CD4-positive, alpha-beta T cell treated with Interleukin-15 for 4 hours (primary cell): ENCODE data around the gene TYMS.
A peak's percentile ranks its signal among the peaks of the same experiment; 100 is the strongest.
"Not testable (repeated sequence)": the region's sequence is repeated elsewhere in the genome, so short reads cannot be mapped to it uniquely, and the experiment has no call there.

Experiments used
- DNase-seq: peaks from one replicate; pipeline ENCODE4 v3.0.0-alpha.2; 2020; ENCODE audit warnings: low spot score

The TYMS gene

DNA sequence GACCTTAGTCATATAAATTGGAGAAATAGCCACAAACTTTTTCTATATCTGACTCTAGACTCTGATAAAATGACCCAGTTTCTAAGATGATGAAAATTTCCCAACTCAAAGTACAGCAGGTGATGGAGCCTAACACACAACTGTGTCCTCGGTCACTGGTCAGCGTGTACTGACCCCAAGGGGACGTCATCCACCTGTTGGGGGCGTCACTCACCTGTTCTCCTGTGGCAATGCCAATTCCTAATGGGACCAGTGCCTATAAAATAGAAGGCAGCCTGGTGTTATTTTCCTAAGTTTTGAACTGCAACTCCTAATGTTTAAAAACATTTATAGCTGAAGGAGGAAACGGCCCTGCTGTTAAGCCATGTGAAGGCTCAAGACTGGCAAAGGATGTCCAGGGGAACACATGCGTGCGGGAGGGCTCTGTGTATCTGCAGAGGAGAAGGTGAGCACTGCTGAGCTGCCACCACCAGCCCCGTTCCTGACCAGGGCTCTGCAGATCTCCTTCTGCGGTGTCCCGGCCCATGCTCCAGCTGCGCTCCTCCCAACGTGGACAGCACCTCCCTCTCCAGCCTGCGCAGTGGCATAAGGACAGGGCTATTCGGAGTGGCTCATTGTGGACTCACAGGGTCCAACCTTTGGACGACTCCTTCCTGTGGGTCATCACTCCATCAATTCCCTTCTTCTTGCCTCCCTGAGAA, 21.2 kb downstream of the TYMS start:
- no peak for DNase-seq

GRCh38 chr18:679516-679915, 22.1 kb downstream of the TYMS start:
- no peak for DNase-seq

DNA sequence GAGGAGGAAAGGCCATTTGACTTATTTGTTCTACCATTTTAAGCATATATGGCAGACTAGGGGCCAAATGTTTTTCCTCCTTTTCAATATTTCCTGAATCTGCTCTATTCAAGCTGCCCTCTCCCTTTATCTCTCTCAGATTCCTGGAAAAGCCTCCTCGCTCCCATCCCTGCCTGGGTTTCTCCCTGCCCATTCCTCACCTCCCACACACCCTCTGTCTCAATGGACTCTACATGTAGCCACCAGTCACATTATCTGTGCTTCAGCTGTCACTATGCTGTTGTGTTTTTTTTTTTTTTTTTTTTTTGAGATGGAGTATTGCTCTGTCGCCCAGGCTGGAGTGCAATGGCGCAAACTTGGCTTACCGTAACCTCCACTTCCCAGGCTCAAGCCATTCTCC, 22.9 kb downstream of the TYMS start:
- no peak for DNase-seq

DNA sequence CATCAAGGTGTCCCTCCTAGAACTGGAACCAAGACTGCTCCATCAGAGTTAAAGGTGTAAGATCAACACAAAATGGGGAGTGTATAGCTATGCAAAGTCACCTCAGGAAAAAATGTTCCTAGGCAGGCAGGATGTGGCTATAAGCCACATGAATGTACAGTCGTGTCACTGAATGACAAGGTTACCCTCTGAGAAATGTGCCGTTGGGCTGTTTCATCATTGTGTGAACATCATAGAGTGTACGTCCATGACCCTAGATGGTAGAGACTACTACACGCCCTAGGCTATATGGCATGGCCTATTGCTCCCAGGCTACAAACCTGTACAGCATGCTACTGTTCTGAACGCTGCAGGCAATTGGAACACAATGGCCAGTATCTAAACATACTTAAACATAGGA, 24.5 kb downstream of the TYMS start:
- peak; percentile 27 for DNase-seq

DNA sequence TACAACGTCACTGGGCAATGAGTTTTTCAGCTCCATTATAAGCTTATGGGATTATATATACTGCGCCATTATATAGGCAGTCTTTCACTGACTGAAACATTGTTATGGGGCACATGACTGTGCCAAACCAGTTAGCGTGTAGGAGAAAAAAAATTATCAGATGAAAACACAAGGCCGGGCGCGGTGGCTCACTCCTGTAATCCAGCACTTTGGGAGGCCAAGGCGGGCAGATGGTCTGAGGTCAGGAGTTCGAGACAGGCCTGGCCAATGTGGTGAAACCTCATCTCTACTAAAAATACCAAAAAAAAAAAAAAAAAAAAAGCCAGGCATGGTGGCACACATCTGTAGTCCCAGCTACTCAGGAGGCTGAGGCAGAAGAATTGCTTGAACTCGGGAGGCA, 25.0 kb downstream of the TYMS start:
- DNase-seq, result not testable (repeated sequence)

- DNase-seq, result no peak
Observed at GRCh38 chr18:682833-683232, 25.4 kb downstream of the TYMS start.

GRCh38 chr18:683531-683930, 26.1 kb downstream of the TYMS start:
- no peak for DNase-seq

GRCh38 chr18:685438-685837, 28.0 kb downstream of the TYMS start:
- no peak for DNase-seq

DNA sequence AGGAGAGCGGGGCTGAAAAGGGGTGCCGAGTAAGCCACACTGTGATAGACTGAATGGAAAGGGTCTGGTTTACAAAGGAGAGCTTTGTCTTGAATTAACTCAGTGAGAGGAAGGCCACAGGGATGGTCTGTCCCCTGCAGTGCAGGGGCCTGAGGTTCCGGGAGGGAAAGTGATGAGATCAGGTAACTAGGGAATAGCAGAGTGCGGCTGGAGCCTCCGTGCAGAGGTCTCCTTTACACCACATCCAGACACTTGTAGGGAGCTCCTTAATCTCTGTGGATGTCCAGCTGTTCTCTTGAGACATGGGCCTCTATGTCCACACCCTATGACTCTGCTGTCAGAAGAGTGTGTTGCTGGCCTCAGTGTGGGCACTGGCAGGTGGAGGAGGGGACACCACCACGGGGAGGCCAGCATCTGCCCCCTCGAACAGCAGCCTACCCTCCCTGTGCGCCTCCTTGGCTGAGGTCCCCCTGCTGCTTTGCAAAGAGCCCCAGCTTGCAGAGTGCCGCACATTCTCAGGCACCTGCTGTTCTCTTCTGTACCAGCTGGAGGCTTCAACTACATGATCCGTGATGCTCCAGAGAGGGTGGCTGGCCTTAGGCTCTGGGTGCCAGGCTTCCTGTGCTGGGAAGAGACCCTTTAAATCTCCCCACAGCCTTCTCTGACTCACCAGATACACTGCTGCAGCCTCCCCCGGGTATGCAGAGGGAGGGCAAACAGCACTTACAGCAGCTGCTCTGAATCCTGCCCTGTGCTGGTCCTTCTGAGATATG, 29.1 kb downstream of the TYMS start:
- no peak for DNase-seq

DNA sequence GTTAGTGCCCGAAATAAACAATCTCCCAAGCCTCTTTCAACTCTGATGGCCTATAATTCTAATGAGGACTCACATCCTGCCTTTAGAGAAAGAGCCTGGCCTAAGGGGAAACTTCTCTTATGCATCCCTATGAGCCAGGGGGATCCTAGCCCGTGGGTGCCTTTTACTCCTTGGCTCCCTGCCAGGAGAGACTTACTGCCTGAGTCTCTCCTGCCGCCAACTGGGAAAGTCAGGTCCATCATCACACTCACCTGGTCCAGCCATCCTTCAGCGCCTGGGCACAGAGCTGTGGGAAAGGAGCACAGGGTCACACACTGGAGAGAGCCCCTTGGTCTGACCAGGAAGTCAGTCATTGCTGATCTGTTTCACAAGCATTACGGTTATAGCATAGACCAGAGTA, 30.9 kb downstream of the TYMS start:
- DNase-seq, result no peak

- no peak for DNase-seq
Observed at GRCh38 chr18:692824-693223, 35.4 kb downstream of the TYMS start.

DNA sequence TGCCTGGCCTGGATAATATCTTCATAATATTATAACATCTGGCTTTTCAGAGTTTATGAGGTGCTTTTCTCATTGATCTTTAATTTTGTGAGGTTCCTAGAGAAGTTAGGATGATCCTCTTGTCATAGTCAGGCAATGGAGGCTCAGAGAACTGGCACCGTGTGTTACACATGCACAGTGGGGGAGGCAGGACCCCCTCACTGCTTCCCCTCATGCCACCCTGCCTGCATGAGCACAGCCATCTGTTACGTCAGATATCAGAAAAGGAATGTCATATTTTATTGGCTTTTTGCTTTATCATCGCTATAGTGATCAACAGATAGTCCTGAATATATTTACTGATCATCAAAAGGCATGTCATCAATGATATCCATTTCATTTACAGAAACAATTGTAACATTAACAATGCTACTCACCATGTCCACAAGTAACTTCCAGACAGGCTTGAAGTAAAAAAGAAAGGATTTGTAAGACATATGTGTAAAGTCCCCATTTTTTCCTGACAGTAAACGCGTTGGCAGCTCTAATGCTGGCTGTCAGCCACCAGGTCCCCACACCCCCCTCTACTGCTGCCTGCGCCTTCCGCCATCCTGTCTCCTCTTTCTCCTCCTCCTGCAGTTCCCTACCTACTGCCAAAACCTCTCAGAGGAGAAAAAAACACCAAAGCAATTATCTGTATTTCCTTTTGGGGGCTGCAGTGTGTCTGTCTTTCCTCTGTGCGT, 36.2 kb downstream of the TYMS start:
- no peak for DNase-seq

DNA sequence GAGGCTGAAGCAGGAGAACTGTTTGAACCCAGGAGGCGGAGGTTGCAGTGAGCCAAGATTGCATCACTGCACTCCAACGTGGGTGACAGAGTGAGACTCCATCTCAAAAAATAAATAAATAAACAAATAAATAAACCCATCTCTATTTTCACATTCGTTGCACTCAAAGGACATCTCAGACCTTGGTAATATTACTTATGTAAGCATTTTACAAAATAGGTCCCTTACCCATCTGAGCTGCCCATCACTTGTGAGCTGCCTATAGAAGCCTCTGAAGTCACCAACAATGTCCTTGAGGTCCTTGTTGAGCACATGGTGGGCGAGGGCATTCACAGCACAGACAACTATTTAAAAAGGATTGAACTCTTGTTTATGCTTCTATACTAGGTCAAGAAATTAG, 39.6 kb downstream of the TYMS start:
- DNase-seq, result no peak

DNA sequence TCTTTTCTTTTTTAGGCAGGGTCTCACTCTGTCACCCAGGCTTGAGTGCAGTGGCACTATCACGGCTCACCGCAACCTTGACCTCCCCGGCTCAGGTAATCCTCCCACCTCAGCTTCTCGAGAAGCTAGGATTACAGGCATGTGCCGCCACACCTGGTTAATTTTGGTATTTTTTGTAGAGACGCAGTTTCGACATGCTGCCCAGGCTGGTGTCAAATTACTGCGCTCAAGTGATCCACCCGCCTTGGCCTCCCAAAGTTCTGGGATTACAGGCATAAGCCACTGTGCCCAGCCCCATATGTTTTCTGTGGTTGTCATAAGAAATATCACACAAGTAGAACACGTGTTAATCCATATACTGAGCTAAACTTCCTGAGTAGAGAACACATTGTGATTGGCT, 40.3 kb downstream of the TYMS start:
- DNase-seq, result no peak

GRCh38 chr18:703213-703967, 45.9 kb downstream of the TYMS start:
- DNase-seq, result no peak

GRCh38 chr18:706405-706804, 49.0 kb downstream of the TYMS start:
- no peak for DNase-seq

- DNase-seq, result no peak
Observed at GRCh38 chr18:708096-708495, 50.6 kb downstream of the TYMS start.

GRCh38 chr18:709771-710170, 52.3 kb downstream of the TYMS start:
- no peak for DNase-seq

DNA sequence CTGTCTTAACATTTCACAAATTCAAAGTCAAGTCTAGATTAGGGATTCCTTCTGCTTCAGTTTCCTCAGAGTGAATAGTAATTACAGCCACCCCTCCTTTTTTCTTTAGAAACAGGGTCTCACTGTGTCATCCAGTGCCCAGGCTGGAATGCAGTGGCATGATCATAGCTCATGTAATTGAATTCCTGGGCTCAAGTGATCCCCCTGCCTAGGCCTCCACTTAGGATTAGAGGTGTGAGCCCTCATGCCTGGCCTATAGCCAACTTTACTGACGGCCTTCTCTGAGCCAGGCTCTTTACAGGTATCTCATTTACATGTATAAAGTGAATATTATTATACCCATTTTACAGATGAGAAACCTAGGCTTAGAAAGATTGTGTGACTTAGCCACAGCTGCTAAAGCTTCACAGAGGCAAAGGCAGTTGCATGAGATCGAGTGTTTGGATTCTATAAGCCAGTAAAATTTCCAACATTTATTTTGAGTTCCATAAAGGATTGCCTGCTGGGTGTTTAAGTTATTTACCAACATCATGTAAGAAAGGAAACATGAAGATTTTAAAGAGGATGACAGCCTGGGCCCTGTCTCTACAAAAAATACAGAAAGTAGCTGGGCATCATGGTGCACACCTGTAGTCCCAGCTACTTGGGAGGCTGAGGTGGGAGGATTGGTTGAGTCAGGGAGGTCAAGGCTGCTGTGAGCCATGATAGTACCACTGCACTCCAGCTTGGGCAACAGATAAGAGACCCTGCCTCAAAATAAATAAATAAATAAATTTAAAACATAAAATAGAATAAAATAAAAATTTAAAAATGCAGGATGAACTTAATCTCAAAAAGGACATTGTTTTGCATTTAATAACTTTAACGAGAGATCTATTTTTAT, 53.2 kb downstream of the TYMS start:
- no peak for DNase-seq

- DNase-seq, result no peak
Observed at GRCh38 chr18:711310-711656, 53.8 kb downstream of the TYMS start.

DNA sequence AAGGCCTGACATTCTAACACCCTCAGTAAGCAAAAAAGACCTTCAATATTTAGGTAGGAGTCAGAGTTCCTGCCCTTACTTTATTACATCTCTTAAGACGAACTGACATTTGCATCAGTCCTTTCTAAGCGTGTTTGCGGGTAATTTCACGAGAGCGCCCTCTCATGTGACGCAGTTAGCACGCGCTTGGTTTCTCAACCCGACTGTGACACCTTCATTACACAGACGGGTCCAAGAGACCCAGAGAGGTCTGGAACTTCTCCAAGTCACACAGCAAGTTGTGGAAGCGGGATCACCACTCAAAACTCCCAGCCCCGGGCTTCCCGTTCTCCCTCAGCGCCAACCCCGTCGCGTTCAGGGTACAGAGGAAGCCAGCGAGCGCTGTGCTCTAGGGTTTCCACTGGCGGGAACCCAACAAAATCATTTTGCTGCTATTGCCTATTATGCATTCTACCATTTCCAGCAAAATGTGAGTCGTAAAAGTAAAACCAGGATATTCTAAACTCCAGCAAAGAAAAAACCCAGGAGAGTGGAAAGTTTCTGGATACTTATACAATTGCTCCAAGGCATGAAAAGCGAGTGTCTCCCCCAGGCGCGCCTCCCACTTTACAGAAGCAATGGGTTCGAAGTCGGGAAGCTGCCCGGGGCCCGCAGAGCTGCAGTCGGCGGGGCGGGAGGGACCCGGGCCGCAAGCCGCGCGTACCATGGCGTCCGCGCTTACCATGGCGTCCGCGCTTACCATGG, 54.4 kb downstream of the TYMS start:
- peak; percentile 70 for DNase-seq
